ENCODE data around the gene ZNF107. TPM values are rescaled to one million over a fixed set of nuclear protein-coding genes. Genes with fewer than 3 reads are reported as not detected.

ZNF107 gene
- total and polyA plus RNA-seq, 2 experiments from 2014 or later = 14.8 to 55.3 TPM

DNA sequence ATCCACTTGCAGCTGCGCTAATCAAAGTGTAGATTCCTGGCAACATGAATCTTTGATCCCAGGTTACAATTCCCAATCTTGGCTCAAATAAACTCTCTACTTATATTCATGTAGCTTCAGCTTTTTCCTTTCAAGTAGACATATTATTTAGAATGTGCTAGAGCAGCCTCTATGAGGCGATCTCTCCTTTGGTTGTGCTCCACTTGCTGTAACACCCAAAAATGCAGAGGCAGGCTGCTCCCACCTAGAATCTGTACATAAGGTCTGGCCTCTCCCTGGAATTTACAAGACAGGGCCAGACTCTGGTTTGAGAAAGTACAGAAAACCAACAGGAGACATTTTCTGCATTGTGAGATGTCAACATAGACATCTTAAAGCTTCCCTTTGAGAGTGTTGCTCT lies 23.1 kb downstream of the ZNF107 start (continued):
- TF ChIP-seq, protein P1, sequence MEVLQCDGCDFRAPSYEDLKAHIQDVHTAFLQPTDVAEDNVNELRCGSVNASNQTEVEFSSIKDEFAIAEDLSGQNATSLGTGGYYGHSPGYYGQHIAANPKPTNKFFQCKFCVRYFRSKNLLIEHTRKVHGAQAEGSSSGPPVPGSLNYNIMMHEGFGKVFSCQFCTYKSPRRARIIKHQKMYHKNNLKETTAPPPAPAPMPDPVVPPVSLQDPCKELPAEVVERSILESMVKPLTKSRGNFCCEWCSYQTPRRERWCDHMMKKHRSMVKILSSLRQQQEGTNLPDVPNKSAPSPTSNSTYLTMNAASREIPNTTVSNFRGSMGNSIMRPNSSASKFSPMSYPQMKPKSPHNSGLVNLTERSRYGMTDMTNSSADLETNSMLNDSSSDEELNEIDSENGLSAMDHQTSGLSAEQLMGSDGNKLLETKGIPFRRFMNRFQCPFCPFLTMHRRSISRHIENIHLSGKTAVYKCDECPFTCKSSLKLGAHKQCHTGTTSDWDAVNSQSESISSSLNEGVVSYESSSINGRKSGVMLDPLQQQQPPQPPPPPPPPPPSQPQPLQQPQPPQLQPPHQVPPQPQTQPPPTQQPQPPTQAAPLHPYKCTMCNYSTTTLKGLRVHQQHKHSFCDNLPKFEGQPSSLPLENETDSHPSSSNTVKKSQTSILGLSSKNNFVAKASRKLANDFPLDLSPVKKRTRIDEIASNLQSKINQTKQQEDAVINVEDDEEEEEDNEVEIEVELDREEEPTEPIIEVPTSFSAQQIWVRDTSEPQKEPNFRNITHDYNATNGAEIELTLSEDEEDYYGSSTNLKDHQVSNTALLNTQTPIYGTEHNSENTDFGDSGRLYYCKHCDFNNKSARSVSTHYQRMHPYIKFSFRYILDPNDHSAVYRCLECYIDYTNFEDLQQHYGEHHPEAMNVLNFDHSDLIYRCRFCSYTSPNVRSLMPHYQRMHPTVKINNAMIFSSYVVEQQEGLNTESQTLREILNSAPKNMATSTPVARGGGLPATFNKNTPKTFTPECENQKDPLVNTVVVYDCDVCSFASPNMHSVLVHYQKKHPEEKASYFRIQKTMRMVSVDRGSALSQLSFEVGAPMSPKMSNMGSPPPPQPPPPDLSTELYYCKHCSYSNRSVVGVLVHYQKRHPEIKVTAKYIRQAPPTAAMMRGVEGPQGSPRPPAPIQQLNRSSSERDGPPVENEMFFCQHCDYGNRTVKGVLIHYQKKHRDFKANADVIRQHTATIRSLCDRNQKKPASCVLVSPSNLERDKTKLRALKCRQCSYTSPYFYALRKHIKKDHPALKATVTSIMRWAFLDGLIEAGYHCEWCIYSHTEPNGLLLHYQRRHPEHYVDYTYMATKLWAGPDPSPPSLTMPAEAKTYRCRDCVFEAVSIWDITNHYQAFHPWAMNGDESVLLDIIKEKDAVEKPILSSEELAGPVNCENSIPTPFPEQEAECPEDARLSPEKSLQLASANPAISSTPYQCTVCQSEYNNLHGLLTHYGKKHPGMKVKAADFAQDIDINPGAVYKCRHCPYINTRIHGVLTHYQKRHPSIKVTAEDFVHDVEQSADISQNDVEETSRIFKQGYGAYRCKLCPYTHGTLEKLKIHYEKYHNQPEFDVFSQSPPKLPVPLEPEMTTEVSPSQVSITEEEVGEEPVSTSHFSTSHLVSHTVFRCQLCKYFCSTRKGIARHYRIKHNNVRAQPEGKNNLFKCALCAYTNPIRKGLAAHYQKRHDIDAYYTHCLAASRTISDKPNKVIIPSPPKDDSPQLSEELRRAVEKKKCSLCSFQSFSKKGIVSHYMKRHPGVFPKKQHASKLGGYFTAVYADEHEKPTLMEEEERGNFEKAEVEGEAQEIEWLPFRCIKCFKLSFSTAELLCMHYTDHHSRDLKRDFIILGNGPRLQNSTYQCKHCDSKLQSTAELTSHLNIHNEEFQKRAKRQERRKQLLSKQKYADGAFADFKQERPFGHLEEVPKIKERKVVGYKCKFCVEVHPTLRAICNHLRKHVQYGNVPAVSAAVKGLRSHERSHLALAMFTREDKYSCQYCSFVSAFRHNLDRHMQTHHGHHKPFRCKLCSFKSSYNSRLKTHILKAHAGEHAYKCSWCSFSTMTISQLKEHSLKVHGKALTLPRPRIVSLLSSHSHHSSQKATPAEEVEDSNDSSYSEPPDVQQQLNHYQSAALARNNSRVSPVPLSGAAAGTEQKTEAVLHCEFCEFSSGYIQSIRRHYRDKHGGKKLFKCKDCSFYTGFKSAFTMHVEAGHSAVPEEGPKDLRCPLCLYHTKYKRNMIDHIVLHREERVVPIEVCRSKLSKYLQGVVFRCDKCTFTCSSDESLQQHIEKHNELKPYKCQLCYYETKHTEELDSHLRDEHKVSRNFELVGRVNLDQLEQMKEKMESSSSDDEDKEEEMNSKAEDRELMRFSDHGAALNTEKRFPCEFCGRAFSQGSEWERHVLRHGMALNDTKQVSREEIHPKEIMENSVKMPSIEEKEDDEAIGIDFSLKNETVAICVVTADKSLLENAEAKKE (CRISPR knock-in tag; IDR thresholded peaks at IDR 0.05) = no peak
- TF ChIP-seq EZH2 (IDR thresholded peaks at IDR 0.05; ENCODE audit: low read depth, unreplicated experiment) = no peak
- TF ChIP-seq, protein P2, sequence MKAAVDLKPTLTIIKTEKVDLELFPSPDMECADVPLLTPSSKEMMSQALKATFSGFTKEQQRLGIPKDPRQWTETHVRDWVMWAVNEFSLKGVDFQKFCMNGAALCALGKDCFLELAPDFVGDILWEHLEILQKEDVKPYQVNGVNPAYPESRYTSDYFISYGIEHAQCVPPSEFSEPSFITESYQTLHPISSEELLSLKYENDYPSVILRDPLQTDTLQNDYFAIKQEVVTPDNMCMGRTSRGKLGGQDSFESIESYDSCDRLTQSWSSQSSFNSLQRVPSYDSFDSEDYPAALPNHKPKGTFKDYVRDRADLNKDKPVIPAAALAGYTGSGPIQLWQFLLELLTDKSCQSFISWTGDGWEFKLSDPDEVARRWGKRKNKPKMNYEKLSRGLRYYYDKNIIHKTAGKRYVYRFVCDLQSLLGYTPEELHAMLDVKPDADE (IDR thresholded peaks at IDR 0.05) = no peak
- TF ChIP-seq NANOG (IDR thresholded peaks at IDR 0.05; ENCODE audit: borderline replicate concordance) = no peak

DNA sequence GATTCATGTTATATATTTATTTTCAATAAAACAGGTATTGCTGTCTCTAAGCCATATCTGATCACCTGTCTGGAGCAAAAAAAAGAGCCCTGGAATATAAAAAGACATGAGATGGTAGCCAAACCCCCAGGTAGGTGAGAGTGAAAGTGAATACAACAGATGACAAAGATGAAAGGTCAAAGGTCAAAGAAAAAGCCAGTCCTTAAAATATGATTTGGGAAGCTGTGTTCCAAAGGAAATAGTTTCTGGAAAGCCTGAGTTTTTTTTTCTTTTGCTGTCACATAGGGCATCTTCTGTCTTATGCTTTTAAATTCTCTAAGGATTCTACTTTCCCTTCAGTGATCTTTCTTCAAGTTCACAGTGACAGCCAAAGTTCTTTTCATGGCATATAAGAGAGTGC lies 25.9 kb downstream of the ZNF107 start:
- Mint-ChIP-seq H3K36me3 (ENCODE audit: low read depth) (peaks cover 56% of the 10 kb centered on the region), H3K4me1 (no peaks in the 10 kb centered on the region), H3K27ac (no peak overlapping the region), H3K27me3 (ENCODE audit: insufficient read depth, low read depth, poor library complexity) (no peaks in the 10 kb centered on the region), H3K9me3 (peaks cover 11% of the 10 kb centered on the region; the same call in 2 of the 3 replicates), H3K4me3 (no peak overlapping the region)
- Histone ChIP-seq H2AFZ (no peak overlapping the region), H3K9me2 (ENCODE audit: insufficient read depth) (no peaks in the 10 kb centered on the region), H3K79me2 (replicated peaks; ENCODE audit: insufficient read depth) (peaks cover 34% of the 10 kb centered on the region), H3K4me3 (no peak overlapping the region), H3K4me2 (no peak overlapping the region), H4K20me1 (replicated peaks; ENCODE audit: insufficient read depth) (peaks cover 9% of the 10 kb centered on the region; the same call in 1 of the 2 replicates), H3K36me3 (ENCODE audit: insufficient read depth) (peaks cover 19% of the 10 kb centered on the region), H3K27ac (ENCODE audit: low read depth) (no peak overlapping the region), H3F3A (replicated peaks; ENCODE audit: low read depth) (no peaks in the 10 kb centered on the region), H3K4me1 (ENCODE audit: insufficient read depth) (no peaks in the 10 kb centered on the region), H3K27me3 (ENCODE audit: insufficient read depth) (no peaks in the 10 kb centered on the region)
- no peak for DNase-seq (ENCODE audit: low spot score)
- ATAC-seq = no peak
- TF ChIP-seq JUNB (IDR thresholded peaks at IDR 0.05; ENCODE audit: unreplicated experiment) (no peak), POLR2AphosphoS5 (IDR thresholded peaks at IDR 0.05; ENCODE audit: low read depth) (no peak), NANOG (IDR thresholded peaks at IDR 0.05; ENCODE audit: borderline replicate concordance) (no peak)
- TF ChIP-seq, protein P1 (CRISPR knock-in tag; IDR thresholded peaks at IDR 0.05) = no peak
